ENCODE measurements around the gene MYCL.

MYCL gene

DNA sequence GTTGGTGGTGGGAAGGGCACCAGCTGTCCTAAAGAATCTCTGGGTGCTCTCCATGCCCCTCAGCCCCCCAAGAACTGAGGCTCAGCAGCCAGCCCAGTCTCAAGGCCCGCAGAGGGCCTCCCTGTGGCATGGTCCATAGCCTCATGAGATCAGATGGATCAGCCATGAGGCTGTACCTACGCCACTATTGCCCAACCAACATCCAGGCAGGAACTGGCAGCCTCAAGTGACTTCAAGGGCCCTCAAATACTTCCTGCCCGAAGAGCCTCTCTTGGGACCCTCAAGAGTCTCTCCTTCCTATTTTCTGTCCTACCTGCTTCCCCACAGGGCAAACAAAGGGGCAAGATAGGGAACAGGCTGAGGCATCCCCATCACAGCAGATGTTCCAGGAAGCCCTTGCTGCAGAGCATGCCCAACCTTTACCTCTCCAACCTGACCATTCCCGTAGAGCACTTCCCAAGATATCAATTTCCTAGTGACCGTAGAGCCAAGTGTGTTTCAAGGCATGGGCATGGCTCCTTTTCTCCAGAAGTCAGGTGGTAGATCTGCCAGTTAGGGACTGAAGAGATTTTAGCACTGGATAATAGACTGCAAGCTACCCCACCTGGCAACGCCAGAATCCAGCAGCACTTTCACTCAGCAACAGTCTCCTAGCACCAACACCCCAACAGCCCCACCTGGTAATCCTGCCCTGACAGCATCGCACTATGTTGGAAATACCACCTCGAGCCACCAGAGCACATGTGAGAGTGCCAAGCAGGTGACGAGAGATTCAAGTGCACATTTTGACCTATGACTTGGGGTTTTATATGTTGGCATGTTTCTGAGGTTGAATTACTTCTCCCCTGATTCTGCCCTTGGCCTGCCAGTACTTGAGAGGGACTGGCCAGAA is 39.5 kb upstream of the MYCL start:
- Histone ChIP-seq H3K27me3 (ENCODE audit: low read length) (no peaks in the 10 kb centered on the region), H3F3A (ENCODE audit: insufficient read depth) (no peaks in the 10 kb centered on the region), H3K9ac (ENCODE audit: low read length) (no peak overlapping the region), H3K4me2 (ENCODE audit: low read depth, low read length, poor library complexity, severe bottlenecking) (no peak overlapping the region), H3K79me2 (ENCODE audit: insufficient read depth, low read length) (no peaks in the 10 kb centered on the region), H4K20me1 (ENCODE audit: low read depth, low read length) (no peaks in the 10 kb centered on the region), H3K4me3 (ENCODE audit: insufficient read depth, low read length, poor library complexity, severe bottlenecking) (no peak overlapping the region), H2AFZ (ENCODE audit: low read depth, low read length, severe bottlenecking) (no peak overlapping the region), H3K36me3 (ENCODE audit: low read length) (no peaks in the 10 kb centered on the region), H3K9me3 (ENCODE audit: insufficient read depth, low read length) (no peaks in the 10 kb centered on the region), H3K9me2 (replicated peaks; ENCODE audit: insufficient read depth, low read length) (no peaks in the 10 kb centered on the region), H3K27ac (ENCODE audit: low read depth, low read length) (no peak overlapping the region)
- no peak for TF ChIP-seq CTCF (IDR thresholded peaks at IDR 0.05; ENCODE audit: insufficient read depth, low read length, poor library complexity, severe bottlenecking)
- TF ChIP-seq EZH2phosphoT487 (conservative IDR thresholded peaks at IDR 0.05; ENCODE audit: low read length) = no peak

- Histone ChIP-seq H3K4me2 (ENCODE audit: low read depth, low read length, poor library complexity, severe bottlenecking) (no peak overlapping the region), H3K27me3 (ENCODE audit: low read length) (no peaks in the 10 kb centered on the region), H3K9me2 (replicated peaks; ENCODE audit: insufficient read depth, low read length) (no peaks in the 10 kb centered on the region), H3K27ac (ENCODE audit: low read depth, low read length) (no peak overlapping the region), H3F3A (ENCODE audit: insufficient read depth) (no peaks in the 10 kb centered on the region), H3K36me3 (ENCODE audit: low read length) (no peaks in the 10 kb centered on the region), H3K79me2 (ENCODE audit: insufficient read depth, low read length) (no peaks in the 10 kb centered on the region), H3K9ac (ENCODE audit: low read length) (no peak overlapping the region), H4K20me1 (ENCODE audit: low read depth, low read length) (no peaks in the 10 kb centered on the region), H2AFZ (ENCODE audit: low read depth, low read length, severe bottlenecking) (no peak overlapping the region), H3K4me3 (ENCODE audit: insufficient read depth, low read length, poor library complexity, severe bottlenecking) (no peak overlapping the region), H3K9me3 (ENCODE audit: insufficient read depth, low read length) (no peaks in the 10 kb centered on the region)
- TF ChIP-seq EZH2phosphoT487 (conservative IDR thresholded peaks at IDR 0.05; ENCODE audit: low read length) (no peak), CTCF (IDR thresholded peaks at IDR 0.05; ENCODE audit: insufficient read depth, low read length, poor library complexity, severe bottlenecking) (no peak)
These were observed 38.5 kb upstream of the MYCL start for GRCh38 chr1:39940253-39940652.

GRCh38 chr1:39938856-39939255 is 37.1 kb upstream of the MYCL start:
- Histone ChIP-seq H3F3A (ENCODE audit: insufficient read depth) (no peaks in the 10 kb centered on the region), H4K20me1 (ENCODE audit: low read depth, low read length) (no peaks in the 10 kb centered on the region), H2AFZ (ENCODE audit: low read depth, low read length, severe bottlenecking) (no peak overlapping the region), H3K9me2 (replicated peaks; ENCODE audit: insufficient read depth, low read length) (no peaks in the 10 kb centered on the region), H3K79me2 (ENCODE audit: insufficient read depth, low read length) (no peaks in the 10 kb centered on the region), H3K9me3 (ENCODE audit: insufficient read depth, low read length) (no peaks in the 10 kb centered on the region), H3K4me2 (ENCODE audit: low read depth, low read length, poor library complexity, severe bottlenecking) (no peak overlapping the region), H3K4me3 (ENCODE audit: insufficient read depth, low read length, poor library complexity, severe bottlenecking) (no peak overlapping the region), H3K27me3 (ENCODE audit: low read length) (no peaks in the 10 kb centered on the region), H3K27ac (ENCODE audit: low read depth, low read length) (no peak overlapping the region), H3K9ac (ENCODE audit: low read length) (no peak overlapping the region), H3K36me3 (ENCODE audit: low read length) (no peaks in the 10 kb centered on the region)
- TF ChIP-seq CTCF (IDR thresholded peaks at IDR 0.05; ENCODE audit: insufficient read depth, low read length, poor library complexity, severe bottlenecking) = no peak

All from SU-DHL-6 (cell line).